ENCODE results near the gene RFXANK.
A peak's percentile ranks its signal among the peaks of the same experiment; 100 is the strongest.

RFXANK gene

DNA sequence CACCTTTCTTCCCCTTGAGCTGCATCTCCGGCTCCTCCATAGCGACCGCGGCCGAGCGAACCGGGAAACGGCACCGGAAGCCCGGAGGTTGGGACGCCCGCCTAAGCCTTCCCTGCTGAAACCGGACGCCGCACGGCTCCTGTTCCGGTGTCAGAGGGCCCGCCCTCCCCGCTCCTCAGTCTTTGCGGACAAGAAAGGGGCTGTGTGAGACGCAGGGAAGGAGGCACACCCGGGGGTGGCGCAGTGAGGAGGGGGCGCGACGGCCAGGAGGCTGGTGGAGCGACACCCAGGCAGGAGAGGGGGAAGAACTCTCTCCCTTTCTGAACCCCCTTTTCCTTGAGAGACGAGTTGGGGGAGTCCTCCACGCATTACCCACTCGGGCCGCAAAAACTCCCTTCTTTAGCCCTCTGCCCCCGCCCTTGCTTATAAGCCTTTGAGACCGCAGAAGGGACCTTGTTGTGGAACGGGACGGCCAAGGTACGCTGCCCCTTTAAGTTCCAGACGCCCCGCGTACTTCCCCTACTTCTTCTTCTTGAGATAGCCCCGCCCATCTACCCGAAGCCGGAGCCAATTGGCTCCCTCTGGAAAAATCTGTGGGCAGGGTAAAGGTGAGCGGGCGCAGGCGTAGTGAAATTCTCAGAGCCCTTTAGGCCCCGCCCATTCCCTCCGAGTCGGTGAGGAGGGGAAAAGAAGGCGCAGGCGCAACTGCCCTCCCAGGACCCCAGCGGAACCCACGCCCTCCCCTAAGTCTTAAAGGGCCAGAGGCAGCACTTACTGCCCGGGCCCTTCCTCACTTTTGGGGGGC lies at the start of gene RFXANK, which contains the start of gene BORCS8:
TSS of gene RFXANK (plus strand) at position 181 of the 805 bp plus-strand sequence. CDS start 1,689 bp downstream, outside the sequence.
TSS of gene BORCS8 (minus strand) at position 75 of the 805 bp plus-strand sequence. CDS start at position 40, 35 bp downstream.
- TF ChIP-seq TCF4 (CRISPR knock-in tag; IDR thresholded peaks at IDR 0.05; ENCODE audit: borderline replicate concordance) (no peak), RARB (CRISPR knock-in tag; IDR thresholded peaks at IDR 0.05) (no peak)
- ATAC-seq, result peak; percentile 96

DNA sequence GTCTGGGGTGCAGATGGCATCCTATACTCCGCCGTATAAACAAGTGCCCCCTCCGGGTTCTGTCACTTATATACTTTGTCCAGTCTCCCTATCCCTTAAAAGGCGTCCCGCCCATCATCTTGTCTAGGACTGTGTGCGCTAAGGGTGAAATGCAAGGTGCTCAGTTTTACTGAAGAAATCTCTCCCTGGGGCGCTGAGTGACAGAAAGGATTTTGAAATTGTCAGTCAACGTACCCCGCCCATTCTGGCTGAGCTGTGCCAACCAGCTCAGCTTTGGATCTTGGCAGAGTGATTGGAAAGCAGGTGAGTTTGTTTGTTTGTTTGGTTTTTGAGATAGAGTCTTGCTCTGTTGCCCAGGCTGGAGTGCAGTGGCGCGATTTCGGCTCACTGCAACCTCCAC lies 49.7 kb upstream of the RFXANK start:
- no peak for ATAC-seq
- no peak for TF ChIP-seq TSHZ2 (CRISPR knock-in tag; IDR thresholded peaks at IDR 0.05)
- TF ChIP-seq RARB (CRISPR knock-in tag; IDR thresholded peaks at IDR 0.05), result no peak
- TF ChIP-seq ESRRG (CRISPR knock-in tag; IDR thresholded peaks at IDR 0.05), result no peak
- no peak for TF ChIP-seq TOX (CRISPR knock-in tag; IDR thresholded peaks at IDR 0.05; ENCODE audit: borderline replicate concordance)
- TF ChIP-seq PPARA (CRISPR knock-in tag; IDR thresholded peaks at IDR 0.05; ENCODE audit: borderline replicate concordance), result no peak
- no peak for TF ChIP-seq TCF4 (CRISPR knock-in tag; IDR thresholded peaks at IDR 0.05; ENCODE audit: borderline replicate concordance)
- no peak for TF ChIP-seq GLIS3 (CRISPR knock-in tag; IDR thresholded peaks at IDR 0.05)
- no peak for TF ChIP-seq PATZ1 (CRISPR knock-in tag; IDR thresholded peaks at IDR 0.05; ENCODE audit: borderline replicate concordance)
- no peak for TF ChIP-seq ZNF565 (CRISPR knock-in tag; conservative IDR thresholded peaks at IDR 0.05; ENCODE audit: low read depth)
- no peak for TF ChIP-seq OSR1 (CRISPR knock-in tag; IDR thresholded peaks at IDR 0.05)
- no peak for TF ChIP-seq POU6F1 (CRISPR knock-in tag; IDR thresholded peaks at IDR 0.05; ENCODE audit: borderline replicate concordance, low read depth)
- no peak for TF ChIP-seq ZC3H10 (CRISPR knock-in tag; IDR thresholded peaks at IDR 0.05)
- TF ChIP-seq CSDC2 (CRISPR knock-in tag; IDR thresholded peaks at IDR 0.05), result no peak
- no peak for TF ChIP-seq ZFP30 (CRISPR knock-in tag; IDR thresholded peaks at IDR 0.05)
- TF ChIP-seq BACH2 (CRISPR knock-in tag; IDR thresholded peaks at IDR 0.05; ENCODE audit: borderline replicate concordance), result no peak
- no peak for TF ChIP-seq ISL1 (CRISPR knock-in tag; IDR thresholded peaks at IDR 0.05)
- TF ChIP-seq ZNF8 (CRISPR knock-in tag; IDR thresholded peaks at IDR 0.05), result no peak

GRCh38 chr19:19145281-19145680 lies 46.8 kb upstream of the RFXANK start:
- TF ChIP-seq PATZ1 (CRISPR knock-in tag; IDR thresholded peaks at IDR 0.05; ENCODE audit: borderline replicate concordance) (no peak), SNAI2 (CRISPR knock-in tag; IDR thresholded peaks at IDR 0.05) (no peak), PPARA (CRISPR knock-in tag; IDR thresholded peaks at IDR 0.05; ENCODE audit: borderline replicate concordance) (no peak), ZNF565 (CRISPR knock-in tag; conservative IDR thresholded peaks at IDR 0.05; ENCODE audit: low read depth) (no peak), TSHZ2 (CRISPR knock-in tag; IDR thresholded peaks at IDR 0.05) (no peak), ZC3H10 (CRISPR knock-in tag; IDR thresholded peaks at IDR 0.05) (no peak), ZFP30 (CRISPR knock-in tag; IDR thresholded peaks at IDR 0.05) (no peak), ARNTL (CRISPR knock-in tag; IDR thresholded peaks at IDR 0.05; ENCODE audit: borderline replicate concordance, low read depth) (no peak)
- no peak for ATAC-seq

Measured in SK-N-SH treated with all-trans-retinoic acid at 6 μM for 48 hours (cell line).